Nephron progenitor cell (in vitro differentiated cells): ENCODE data around the gene NDUFB2.

Experiments used
- DNase-seq: peaks from one replicate; pipeline ENCODE4 v3.0.0; 2021
- H3K27ac Mint-ChIP-seq: 2 replicates; pipeline ENCODE4 v1.8.0; 2021; ENCODE audit warnings: mild to moderate bottlenecking, moderate library complexity, mixed read lengths
- H3K27me3 Mint-ChIP-seq: 2 replicates; pipeline ENCODE4 v1.8.0; 2021; ENCODE audit warnings: mild to moderate bottlenecking, low read depth, mixed read lengths; ENCODE audit not compliant: poor library complexity
- H3K36me3 Mint-ChIP-seq: 2 replicates; pipeline ENCODE4 v1.8.0; 2021; ENCODE audit warnings: low read depth, mixed read lengths
- H3K4me1 Mint-ChIP-seq: 2 replicates; pipeline ENCODE4 v1.8.0; 2021; ENCODE audit warnings: mixed read lengths
- H3K4me3 Mint-ChIP-seq: 2 replicates; pipeline ENCODE4 v1.8.0; 2021; ENCODE audit warnings: mild to moderate bottlenecking, moderate library complexity, mixed read lengths
- H3K9me3 Mint-ChIP-seq: 2 replicates; pipeline ENCODE4 v1.8.0; 2021; ENCODE audit warnings: mild to moderate bottlenecking, moderate library complexity, mixed read lengths
- TF ChIP-seq, protein P1 (sequence below): fragments of 200-600 bp; sonication (generic); IDR thresholded peaks from 2 replicates; pipeline ENCODE4 v1.5.0; 2021; ENCODE audit warnings: antibody characterized with exemption

Gene NDUFB2

DNA sequence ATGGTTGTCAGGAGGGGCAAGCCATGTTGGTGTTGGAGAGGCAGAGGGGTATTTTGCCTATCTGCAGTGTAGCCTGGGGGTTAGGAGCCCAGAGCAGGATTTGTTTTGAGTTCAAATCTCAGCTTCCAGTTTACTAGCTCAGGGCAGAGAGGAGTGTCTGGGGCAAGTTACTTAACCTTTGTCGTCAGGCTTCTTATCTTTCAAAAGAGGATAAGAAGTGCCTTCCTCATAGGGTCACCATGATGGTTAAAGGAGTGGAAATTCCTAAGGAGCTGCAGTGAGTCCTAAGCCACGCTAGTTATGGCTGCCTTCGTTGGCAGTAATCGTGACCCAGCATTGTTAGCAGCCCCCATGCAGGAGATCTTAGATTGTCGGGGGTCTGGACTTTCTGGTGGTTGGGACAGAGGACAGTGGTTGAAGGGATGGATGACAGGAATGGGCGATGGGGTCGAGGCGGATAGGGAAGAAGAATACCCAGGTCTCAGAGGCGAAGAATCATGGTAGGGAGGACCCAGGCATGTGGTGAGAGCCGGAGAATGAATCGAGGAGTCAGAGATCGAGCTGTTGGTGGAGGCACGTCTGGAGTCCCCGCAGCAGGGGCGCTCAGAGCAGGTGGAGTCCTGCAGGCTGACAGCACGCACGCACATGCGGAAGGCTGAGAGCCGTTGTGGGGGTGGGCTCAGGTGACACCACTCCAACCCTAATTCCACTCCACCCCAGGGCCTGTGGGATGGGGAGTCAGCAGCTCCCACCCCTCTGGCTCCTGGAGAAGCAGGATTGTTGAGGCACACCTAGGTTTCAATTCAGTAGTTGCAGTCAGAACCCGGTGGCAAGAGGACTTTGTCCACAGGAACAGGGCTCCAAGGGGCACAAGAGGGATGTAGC is 12.2 kb upstream of the NDUFB2 start:
- H3K4me3 Mint-ChIP-seq: no peak overlapping the region
- H3K4me1 Mint-ChIP-seq: peaks cover 17% of the 10 kb centered on the region
- no peaks in the 10 kb centered on the region for H3K9me3 Mint-ChIP-seq
- peaks cover 5% of the 10 kb centered on the region for H3K27me3 Mint-ChIP-seq
- no peak for DNase-seq
- H3K27ac Mint-ChIP-seq: peak overlapping the region; percentile 62
- TF ChIP-seq, protein P1, sequence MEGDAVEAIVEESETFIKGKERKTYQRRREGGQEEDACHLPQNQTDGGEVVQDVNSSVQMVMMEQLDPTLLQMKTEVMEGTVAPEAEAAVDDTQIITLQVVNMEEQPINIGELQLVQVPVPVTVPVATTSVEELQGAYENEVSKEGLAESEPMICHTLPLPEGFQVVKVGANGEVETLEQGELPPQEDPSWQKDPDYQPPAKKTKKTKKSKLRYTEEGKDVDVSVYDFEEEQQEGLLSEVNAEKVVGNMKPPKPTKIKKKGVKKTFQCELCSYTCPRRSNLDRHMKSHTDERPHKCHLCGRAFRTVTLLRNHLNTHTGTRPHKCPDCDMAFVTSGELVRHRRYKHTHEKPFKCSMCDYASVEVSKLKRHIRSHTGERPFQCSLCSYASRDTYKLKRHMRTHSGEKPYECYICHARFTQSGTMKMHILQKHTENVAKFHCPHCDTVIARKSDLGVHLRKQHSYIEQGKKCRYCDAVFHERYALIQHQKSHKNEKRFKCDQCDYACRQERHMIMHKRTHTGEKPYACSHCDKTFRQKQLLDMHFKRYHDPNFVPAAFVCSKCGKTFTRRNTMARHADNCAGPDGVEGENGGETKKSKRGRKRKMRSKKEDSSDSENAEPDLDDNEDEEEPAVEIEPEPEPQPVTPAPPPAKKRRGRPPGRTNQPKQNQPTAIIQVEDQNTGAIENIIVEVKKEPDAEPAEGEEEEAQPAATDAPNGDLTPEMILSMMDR: no peak
- H3K36me3 Mint-ChIP-seq: peaks cover 37% of the 10 kb centered on the region

DNA sequence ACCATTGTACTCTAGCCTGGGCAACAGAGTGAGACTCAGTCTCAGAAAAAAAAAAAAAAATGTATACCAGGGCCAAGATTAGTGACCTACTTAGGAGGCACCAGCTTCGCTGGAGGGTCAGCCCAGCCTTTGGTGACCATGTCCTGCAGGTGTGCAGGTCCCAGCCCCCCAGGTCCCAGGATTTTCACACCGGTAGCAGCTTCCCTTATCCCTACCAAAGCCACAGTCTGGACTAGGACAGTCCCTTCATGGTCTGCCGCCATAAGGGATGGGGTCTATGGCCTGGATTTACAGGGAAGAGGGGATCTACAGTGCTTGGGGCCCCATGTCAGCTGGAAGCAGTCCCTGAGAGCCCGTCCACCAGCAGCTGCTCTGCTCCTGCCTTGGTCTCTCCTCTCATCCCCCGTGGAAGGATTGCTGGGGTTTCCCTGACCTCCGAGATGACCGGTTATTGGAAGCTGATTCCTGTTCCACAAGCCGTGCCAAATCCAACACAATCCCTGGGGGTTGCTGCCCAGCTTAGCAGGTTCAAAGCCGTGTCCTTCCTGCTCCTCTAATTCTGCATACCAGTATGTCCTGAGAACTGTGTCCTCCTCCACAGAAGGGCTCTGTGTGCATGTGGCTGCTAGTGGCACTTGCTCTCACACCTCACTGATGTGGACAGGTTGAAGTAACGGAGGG is 11.0 kb upstream of the NDUFB2 start:
- TF ChIP-seq, protein P1: no peak
- Mint-ChIP-seq H3K27ac (no peak overlapping the region), H3K36me3 (peaks cover 31% of the 10 kb centered on the region), H3K4me1 (peaks cover 19% of the 10 kb centered on the region), H3K9me3 (no peaks in the 10 kb centered on the region), H3K4me3 (no peak overlapping the region), H3K27me3 (peaks cover 4% of the 10 kb centered on the region)
- DNase-seq: no peak

DNA sequence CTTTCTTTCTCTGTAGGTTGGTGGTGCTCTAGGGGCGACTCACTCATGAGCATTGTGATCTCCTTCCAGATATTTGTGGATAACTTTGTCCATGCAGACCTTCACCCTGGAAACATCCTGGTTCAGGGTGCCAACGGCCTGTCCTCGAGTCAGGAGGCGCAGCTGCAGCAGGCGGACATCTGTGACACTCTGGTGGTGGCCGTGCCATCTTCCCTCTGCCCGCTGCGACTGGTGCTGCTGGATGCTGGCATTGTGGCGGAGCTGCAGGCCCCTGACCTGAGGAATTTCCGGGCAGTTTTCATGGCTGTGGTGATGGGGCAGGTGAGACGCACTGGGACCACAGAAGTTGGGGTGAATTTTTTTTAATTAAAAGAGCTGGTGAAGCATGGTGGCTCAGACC is 9.6 kb upstream of the NDUFB2 start:
- Mint-ChIP-seq H3K4me1 (peaks cover 23% of the 10 kb centered on the region), H3K9me3 (no peaks in the 10 kb centered on the region), H3K36me3 (peaks cover 25% of the 10 kb centered on the region), H3K27ac (no peak overlapping the region), H3K4me3 (no peak overlapping the region), H3K27me3 (peaks cover 4% of the 10 kb centered on the region)
- no peak for DNase-seq
- TF ChIP-seq, protein P1: no peak

DNA sequence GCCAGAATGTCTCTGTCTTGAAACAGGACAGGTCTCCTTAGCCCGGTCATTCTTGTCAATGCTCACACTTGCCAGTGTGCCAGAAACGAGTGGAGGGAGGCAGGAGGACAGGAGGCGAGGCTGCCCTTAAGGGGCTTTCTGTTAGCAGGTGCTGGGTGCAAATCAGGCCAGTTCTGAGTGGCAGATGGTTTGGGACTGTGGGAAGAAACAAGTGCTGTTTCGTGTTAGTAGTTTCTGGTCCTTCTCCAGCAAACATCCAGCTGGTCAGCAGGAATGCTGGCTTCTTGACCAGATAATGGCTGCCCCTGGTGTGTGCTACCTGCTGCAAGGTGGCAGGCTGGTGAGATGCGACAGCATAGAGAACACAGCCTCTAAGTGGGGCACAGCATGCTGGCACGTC is 8.2 kb upstream of the NDUFB2 start:
- Mint-ChIP-seq H3K27ac (peak overlapping the region; percentile 69), H3K36me3 (peaks cover 24% of the 10 kb centered on the region), H3K9me3 (no peaks in the 10 kb centered on the region), H3K27me3 (peaks cover 4% of the 10 kb centered on the region), H3K4me1 (peaks cover 17% of the 10 kb centered on the region), H3K4me3 (no peak overlapping the region)
- TF ChIP-seq, protein P1: no peak
- DNase-seq: no peak

DNA sequence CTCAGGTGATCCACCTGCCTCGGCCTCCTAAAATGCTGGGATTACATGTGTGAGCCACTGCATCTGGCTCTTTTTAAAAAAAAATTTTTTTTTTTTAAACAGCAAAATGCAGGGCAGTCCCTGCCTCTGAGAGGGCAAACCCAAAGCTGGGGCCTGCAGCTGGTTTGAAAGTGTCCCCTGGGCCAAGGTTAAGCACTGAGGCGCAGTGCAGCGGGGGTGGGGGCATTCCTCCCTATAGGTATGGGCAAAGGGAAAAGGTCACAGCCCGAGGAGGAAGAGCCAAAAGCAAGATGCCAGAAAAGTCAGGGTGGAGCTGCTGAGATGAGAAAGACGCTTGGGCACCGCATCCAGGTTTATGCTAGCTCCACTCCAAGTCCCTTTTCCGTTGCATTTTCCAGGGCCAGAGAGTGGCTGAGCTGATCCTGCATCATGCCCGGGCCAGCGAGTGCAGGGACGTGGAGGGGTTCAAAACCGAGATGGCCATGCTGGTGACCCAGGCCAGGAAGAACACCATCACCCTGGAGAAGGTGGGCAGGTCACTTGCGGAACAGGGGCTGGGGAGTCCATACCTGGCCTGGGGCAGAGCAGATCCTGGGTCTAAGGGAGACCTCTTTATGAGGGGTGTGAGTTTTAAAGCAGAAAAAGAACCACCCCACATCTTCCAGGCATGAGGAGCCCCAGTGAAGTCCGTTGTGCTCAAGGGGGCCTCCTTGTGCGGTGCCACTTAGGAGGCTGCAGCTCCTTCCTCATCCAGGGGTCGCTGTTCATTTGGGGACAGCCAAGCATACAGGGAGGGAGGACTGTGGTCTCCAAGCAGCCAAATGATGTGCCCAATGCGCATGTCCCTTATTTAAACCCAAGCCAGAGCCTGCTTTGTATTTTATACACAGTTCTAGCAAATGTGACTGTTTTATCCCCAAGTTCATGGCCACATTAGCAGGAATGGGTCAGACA is 7.0 kb upstream of the NDUFB2 start:
- Mint-ChIP-seq H3K27ac (no peak overlapping the region), H3K36me3 (peaks cover 14% of the 10 kb centered on the region), H3K9me3 (no peaks in the 10 kb centered on the region), H3K27me3 (peaks cover 7% of the 10 kb centered on the region), H3K4me1 (peaks cover 7% of the 10 kb centered on the region), H3K4me3 (no peak overlapping the region)
- DNase-seq: no peak
- TF ChIP-seq, protein P1: no peak
